Left hindlimb (tissue), 1 donor: Measurements from ENCODE around the gene GNS.
"Not testable (repeated sequence)": the region's sequence is repeated elsewhere in the genome, so short reads cannot be mapped to it uniquely, and the experiment has no call there.

Source experiments
- DNase-seq: peaks from one replicate; pipeline ENCODE4 v3.0.0-alpha.2; 2018

The GNS gene

GRCh38 chr12:64694130-64695040, 64.8 kb downstream of the GNS start:
- peak; percentile 40 for DNase-seq

- DNase-seq = no peak
Measured at GRCh38 chr12:64691795-64692583, 67.2 kb downstream of the GNS start.

DNA sequence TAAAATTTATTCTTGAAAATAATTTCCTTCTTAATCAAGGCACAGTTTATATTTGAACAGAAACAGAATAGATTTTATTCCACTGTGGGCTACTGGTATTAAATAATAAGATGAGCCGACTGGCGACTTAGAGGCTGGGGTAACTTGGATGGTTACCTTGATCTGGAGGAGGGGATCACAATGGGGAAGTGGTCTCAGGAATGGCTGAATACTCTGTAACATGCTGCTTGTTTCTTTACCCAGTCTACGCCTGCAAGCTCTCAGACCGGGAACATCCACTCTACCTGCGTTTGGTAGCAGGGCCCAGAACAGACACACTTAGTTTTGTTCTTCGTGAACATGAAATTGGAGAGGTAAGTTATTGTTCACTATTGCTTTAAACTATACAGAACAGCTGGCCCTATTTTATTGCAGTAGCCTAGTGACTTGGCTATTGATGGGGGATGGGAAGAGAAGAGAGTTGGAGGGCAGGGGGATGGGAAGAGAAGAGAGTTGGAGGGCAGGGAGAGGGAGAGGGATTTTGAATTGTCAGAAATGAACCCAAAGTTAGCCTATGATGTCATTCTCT, 67.9 kb downstream of the GNS start:
- no peak for DNase-seq

DNA sequence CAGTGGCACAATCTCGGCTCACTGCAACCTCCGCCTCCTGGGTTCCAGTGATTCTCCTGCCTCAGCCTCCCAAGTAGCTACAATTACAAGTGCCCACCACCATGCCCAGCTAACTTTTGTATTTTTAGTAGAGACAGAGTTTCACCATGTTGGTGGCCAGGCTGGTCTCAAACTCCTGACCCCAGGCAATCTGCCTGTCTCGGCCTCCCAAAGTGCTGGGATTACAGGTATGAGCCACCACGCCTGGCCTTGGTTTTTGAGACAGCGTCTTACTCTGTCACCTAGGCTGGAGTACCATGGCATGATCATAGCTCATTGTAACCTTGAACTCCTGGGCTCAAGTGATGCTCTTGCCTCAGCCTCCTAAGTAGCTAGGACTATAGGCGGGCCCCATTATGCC, 69.0 kb downstream of the GNS start:
- DNase-seq = not testable (repeated sequence)

- DNase-seq = no peak
Measured at GRCh38 chr12:64688715-64689114, 70.5 kb downstream of the GNS start.

GRCh38 chr12:64688219-64688618, 71.0 kb downstream of the GNS start:
- no peak for DNase-seq

DNA sequence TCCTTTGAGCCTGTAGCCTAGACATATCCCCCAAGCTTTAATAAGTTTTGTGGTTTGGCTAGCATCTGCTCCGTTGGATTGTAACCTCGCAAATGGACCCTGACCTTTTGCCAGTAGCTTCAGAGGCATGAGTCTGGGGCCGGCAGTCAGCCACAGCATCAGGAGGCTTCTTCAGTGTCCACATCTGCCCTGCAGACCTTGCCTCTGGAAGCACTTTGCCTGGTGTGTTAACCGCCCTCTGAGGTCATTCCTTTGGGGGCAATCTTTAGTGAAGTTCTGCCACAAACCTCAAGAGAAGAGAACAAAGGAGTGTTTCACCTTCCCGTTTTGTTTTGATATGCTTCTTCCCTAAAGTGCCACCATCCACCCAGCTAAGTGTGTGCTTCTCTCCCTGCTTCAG, 71.4 kb downstream of the GNS start:
- DNase-seq = peak; percentile 60

- no peak for DNase-seq
Measured at GRCh38 chr12:64685605-64686004, 73.6 kb downstream of the GNS start.

DNA sequence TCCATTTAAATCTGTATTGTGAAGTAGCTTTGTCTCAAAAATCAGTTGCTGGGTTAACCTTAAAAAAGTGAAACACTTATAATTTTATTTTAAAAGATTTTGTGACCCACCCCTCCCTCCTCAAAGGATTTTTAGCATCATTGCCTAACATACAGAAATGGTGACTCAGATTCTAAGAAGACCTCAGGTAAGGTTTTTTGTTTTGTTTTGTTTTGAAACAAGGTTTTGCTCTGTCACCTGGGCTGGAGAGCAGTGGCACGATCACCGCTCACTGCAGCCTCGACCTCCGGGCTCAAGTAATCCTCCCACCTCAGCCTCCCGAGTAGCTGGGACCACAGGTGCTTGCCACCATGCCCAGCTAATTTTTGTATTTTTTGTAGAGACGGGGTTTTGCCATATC, 74.2 kb downstream of the GNS start:
- no peak for DNase-seq

- DNase-seq = no peak
Measured at GRCh38 chr12:64683816-64684543, 75.2 kb downstream of the GNS start.

GRCh38 chr12:64682572-64683277, 76.5 kb downstream of the GNS start:
- no peak for DNase-seq

DNA sequence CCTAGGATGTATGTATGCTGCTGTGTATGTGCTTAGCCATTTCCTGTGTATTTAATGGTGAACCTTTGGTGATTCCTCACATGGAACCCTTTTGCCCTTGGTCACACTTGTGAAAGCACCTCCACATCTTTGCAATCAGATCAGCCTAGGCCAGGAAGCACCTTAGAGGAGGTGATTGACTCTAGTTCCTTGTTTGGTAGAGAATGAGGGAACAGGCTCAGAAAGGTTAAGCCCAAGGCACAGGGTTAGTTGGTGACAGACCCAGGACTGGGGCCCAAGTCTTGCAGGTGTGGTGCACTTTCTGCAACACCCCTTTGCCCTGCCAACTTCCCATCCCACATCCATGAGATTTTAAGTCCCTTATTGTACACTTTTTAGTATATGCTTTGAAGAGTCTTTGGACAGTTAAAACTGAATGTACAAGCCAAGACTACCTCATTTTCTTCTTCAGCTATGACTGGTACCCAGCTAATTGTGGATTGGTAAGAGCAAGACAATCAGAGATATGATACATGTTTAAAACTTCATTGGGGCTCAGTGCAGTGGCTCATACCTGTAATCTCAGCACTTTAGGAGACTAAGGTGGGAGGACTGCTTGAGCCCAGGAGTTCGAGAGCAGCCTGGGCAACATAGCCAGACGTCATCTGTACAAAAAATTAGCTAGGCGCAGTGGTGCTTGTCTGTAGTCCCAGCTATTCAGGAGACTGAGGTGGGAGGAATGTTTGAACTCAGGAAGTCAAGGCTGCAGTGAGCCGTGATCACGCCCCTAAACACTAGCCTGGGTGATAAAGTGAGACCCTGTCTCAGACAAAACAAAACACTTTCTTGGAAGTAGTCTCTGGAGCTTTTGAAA, 77.8 kb downstream of the GNS start:
- no peak for DNase-seq

GRCh38 chr12:64680235-64680634, 79.0 kb downstream of the GNS start:
- DNase-seq = no peak

GRCh38 chr12:64679487-64680001, 79.7 kb downstream of the GNS start:
- DNase-seq = peak; percentile 66

DNA sequence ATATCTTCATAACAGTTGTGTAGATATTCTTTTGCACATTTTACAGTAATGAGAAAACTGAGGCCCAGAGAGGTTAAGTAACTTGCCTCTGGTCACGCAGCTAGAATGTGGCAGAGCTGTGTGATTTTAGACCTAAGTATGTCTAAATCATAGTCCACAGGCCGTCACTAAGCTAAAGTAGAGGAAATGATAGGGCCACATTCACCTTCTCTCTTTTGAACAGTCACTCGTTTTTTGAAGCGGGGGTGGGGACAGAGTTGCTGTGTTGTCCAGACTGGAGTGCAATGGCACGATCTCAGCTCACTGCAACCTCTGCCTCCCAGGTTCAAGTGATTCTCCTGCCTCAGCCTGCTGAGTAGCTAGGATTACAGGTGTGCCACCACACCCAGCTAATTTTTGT, 80.4 kb downstream of the GNS start:
- DNase-seq = no peak

DNA sequence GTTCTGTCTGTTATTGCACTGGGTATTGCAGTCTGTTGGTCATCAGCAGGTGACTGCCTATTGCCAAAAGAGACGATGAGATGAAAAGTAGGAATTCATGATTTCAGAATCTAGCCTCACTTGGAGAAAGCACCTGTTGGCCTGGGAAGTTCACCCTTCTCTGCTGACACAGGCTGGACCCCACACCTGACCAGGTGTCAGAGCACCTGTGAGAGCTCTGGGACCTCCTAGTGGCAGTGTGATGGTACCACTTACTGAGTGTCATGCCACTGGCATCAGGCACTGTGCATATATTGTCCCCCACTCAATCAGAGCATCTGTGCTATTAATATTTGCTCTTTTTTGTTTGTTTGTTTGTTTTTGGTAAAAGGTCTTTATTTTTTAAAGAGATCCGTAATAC, 81.0 kb downstream of the GNS start:
- no peak for DNase-seq

DNA sequence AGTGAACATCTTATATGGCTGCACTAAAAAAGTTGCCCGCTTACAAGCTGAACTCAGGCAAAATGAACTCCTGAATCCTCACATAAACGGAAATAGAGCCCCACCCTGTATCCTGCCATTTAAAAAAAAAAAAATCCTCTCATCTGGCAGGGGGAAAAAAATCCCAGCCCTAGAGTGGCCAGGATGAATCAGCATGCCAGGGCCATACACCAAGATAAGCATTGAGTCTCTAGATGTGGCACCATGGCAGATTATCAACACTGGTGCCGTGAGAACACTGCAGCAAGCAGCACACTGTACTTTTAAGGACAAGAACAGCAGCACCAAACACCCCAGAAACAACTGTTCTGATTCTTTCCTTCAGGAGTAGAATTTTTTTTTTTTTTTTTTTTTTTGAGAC, 83.4 kb downstream of the GNS start:
- DNase-seq = no peak

DNA sequence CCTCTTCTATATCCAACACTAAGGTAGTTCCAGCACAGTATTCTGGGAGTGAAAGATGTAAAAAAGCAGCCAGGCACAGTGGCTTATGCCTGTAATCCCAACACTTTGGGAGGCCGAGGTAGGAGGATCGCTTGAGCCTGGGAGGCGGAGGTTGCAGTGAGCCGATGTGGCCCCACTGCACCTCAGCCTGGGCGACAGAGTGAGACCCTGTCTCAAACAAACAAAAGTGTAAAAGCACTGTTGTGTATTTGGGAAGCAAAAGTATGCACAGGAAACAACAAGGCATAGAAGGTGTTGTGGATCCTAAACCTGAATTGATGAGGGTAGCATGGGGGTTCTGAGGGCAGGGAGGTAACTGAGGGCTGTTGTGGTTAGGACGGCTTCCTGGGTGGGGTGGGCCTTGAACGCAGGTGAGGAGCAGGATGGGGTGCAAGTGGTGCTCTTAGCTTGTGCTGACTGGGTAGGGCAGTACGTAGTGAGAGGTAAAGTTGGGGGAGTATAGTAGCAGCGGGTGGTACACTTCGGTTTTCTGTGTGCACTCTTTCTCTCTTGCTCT, 84.8 kb downstream of the GNS start:
- DNase-seq = no peak

DNA sequence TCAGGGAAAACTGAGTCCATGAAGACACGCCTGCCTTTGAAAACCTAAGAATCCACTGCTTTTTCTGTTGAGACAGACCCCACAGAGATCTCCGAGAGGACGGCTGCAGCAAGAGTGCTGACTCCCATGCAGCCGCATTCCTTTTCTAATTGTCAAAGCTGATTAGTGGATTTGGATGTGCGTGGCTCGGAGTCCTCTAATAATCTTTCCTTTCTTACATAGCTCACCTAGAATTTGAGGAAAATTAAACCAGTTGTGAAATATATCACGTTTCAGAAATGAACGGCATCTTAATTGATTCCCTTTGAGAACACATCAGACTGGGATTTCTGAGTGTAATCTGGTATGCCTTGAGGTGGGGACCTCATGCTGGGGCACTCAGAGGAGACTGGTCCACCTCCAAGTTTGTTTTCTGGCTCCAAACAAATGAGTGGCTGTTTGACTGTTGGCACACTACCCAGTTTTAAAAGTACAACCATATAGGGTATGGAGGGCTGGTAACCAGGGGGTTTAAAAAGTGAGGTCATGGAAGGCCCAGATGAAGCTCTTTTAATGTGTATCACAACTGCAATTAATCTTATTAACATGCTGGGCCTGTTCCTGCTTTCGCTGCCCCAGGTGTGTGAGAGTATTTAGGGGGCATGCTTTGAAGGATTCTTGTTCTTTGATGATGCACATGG, 85.6 kb downstream of the GNS start:
- no peak for DNase-seq

DNA sequence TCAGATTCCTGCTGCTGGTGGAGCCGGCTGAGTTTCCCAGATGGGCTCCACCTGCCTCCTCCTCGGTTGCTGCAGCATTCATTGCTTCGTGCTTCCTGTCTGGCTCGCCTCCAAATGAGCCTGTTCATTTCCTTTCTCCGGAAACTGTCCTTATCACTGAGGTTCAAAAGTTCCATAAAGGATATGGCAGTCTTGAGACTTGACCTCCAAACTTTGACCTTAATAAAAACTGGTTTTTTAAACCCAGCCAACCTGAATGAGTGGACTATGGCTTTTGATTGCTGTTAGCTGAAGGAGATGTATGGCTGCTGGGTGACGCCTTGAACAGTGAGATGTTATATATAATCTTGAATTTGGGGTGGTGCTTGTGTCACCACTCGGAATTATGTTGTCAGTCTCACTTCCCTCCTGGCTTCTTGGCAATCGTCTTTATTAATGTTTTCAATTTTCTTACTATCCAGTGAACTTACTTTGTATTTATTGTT, 86.2 kb downstream of the GNS start:
- DNase-seq = no peak
